Right atrium auricular region (tissue), 2 donors: ENCODE measurements around the gene POLR3A. TPM values are rescaled to one million over a fixed set of nuclear protein-coding genes. Genes with fewer than 3 reads are reported as not detected.
"Not testable (repeated sequence)": the region's sequence is repeated elsewhere in the genome, so short reads cannot be mapped to it uniquely, and the experiment has no call there.

ENCODE experiments used
- DNase-seq: peaks from one replicate; pipeline ENCODE4 v3.0.0-alpha.2; 2019; ENCODE audit warnings: low spot score
- H3K27ac ChIP-seq, 2 donors: fragments of 200-600 bp; sonication (generic); 1 replicate in 1 of 2; 2 replicates in 1 of 2; pipeline ENCODE4 v1.5.1; 2016 to 2019
- H3K27me3 ChIP-seq, 2 donors: fragments of 200-600 bp; sonication (generic); one replicate each; pipeline versions ENCODE4 v1.5.1 to v1.6.0; 2017 to 2019
- H3K36me3 ChIP-seq: fragments of 200-600 bp; sonication (generic); one replicate; pipeline ENCODE4 v1.5.1; 2016
- H3K4me1 ChIP-seq, 2 donors: fragments of 200-600 bp; sonication (generic); one replicate each; pipeline versions ENCODE4 v1.5.1 to v1.6.0; 2017 to 2019
- H3K4me3 ChIP-seq, 2 donors: fragments of 200-600 bp; sonication (generic); 1 replicate in 1 of 2; 2 replicates in 1 of 2; pipeline ENCODE4 v1.5.1; 2017 to 2019; ENCODE audit warnings: mild to moderate bottlenecking in 1 of 2, moderate library complexity in 1 of 2
- H3K9me3 ChIP-seq, 2 donors: fragments of 200-600 bp; sonication (generic); one replicate each; pipeline ENCODE4 v1.5.1; 2019
- total RNA-seq, 2 donors: library from RNA; depleted of rRNA; stranded (reverse); fragments of >200 nt; gene quantifications; one replicate each; pipeline ENCODE4 v1.1.0, GENCODE V29; 2016
- TF ChIP-seq, protein P1 (sequence below), 2 donors: fragments of 200-600 bp; sonication (generic); IDR thresholded peaks; one replicate each; pipeline ENCODE4 v1.5.1; 2019; ENCODE audit warnings: antibody characterized with exemption in 2 of 2

Gene POLR3A
- total RNA-seq, 2 donors from 2014 or later, result 6.9 to 8.2 TPM

- no peak for DNase-seq
- Histone ChIP-seq H3K4me3 (no peak overlapping the region), H3K36me3 (no peaks in the 10 kb centered on the region), H3K4me1 (no peaks in the 10 kb centered on the region), H3K27ac (no peak overlapping the region), H3K27me3 (no peaks in the 10 kb centered on the region), H3K9me3 (no peaks in the 10 kb centered on the region)
- TF ChIP-seq, protein P1, sequence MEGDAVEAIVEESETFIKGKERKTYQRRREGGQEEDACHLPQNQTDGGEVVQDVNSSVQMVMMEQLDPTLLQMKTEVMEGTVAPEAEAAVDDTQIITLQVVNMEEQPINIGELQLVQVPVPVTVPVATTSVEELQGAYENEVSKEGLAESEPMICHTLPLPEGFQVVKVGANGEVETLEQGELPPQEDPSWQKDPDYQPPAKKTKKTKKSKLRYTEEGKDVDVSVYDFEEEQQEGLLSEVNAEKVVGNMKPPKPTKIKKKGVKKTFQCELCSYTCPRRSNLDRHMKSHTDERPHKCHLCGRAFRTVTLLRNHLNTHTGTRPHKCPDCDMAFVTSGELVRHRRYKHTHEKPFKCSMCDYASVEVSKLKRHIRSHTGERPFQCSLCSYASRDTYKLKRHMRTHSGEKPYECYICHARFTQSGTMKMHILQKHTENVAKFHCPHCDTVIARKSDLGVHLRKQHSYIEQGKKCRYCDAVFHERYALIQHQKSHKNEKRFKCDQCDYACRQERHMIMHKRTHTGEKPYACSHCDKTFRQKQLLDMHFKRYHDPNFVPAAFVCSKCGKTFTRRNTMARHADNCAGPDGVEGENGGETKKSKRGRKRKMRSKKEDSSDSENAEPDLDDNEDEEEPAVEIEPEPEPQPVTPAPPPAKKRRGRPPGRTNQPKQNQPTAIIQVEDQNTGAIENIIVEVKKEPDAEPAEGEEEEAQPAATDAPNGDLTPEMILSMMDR (IDR thresholded peaks at IDR 0.05), result no peak
Measured at GRCh38 chr10:78065611-78066010, 36.3 kb upstream of the POLR3A start.

- not testable (repeated sequence) for H3K36me3 ChIP-seq, H3K27ac ChIP-seq
Measured at GRCh38 chr10:78064919-78065318, 35.6 kb upstream of the POLR3A start.

DNA sequence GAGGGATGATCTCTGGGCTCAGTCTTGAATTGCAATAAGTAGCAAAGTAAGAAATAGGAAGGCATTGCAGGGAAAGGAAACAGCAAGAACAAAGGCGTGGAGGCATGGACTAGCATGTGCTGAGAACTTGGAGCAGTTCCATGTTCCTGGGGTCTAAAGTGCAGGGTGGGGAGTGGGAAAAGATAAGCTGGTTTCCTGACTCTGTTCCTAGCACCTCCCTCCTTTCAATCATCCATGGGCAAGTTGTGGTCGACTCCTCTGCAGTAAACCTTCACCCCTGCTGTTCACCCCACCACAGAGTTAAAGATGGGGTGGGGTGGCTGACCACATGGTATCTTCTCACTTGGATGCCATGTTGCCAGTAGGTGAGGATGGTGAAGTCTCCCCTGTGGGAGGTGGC is 33.9 kb upstream of the POLR3A start:
- Histone ChIP-seq H3K27me3 (no peaks in the 10 kb centered on the region), H3K4me3 (no peak overlapping the region), H3K27ac (no peak overlapping the region), H3K4me1 (no peaks in the 10 kb centered on the region), H3K9me3 (no peaks in the 10 kb centered on the region), H3K36me3 (no peaks in the 10 kb centered on the region)
- TF ChIP-seq, protein P1 (IDR thresholded peaks at IDR 0.05), result no peak
- DNase-seq, result no peak

More at GRCh38 chr10:78064919-78065318, 35.6 kb upstream of the POLR3A start:
- H3K4me1 ChIP-seq, H3K27me3 ChIP-seq, H3K4me3 ChIP-seq, DNase-seq, H3K9me3 ChIP-seq: not testable (repeated sequence)

DNA sequence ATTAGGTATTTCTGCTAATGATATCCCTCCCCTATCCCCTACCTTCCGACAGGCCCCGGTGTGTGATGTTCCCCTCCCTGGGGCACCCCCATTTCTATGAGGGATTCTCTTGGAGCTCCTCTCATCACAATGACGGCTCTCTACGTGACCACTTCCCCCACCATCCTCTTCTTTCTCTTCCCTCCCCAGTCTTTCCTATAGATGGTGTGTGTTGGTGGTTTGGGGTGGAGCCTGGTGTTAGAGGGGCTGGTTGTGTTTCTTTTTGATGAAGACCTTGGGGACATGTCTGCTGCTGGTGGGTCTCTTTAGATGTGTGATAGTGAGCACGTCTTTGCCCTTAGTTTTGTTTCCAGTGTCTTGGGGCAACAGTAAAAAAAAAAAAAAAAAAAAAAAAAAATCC is 33.0 kb upstream of the POLR3A start:
- Histone ChIP-seq H3K4me1 (no peaks in the 10 kb centered on the region), H3K4me3 (no peak overlapping the region), H3K36me3 (no peaks in the 10 kb centered on the region), H3K27me3 (no peaks in the 10 kb centered on the region), H3K27ac (no peak overlapping the region), H3K9me3 (no peaks in the 10 kb centered on the region)
- DNase-seq, result no peak
- TF ChIP-seq, protein P1 (IDR thresholded peaks at IDR 0.05), result no peak

- H3K36me3 ChIP-seq, result no peaks in the 10 kb centered on the region
- H3K27ac ChIP-seq, result no peak overlapping the region
- no peak for DNase-seq
- no peak overlapping the region for H3K4me3 ChIP-seq
- TF ChIP-seq, protein P1 (IDR thresholded peaks at IDR 0.05), result no peak
- H3K9me3 ChIP-seq, result no peaks in the 10 kb centered on the region
- no peaks in the 10 kb centered on the region for H3K4me1 ChIP-seq
- H3K27me3 ChIP-seq, result no peaks in the 10 kb centered on the region
Measured at GRCh38 chr10:78059906-78060702, 30.8 kb upstream of the POLR3A start.

DNA sequence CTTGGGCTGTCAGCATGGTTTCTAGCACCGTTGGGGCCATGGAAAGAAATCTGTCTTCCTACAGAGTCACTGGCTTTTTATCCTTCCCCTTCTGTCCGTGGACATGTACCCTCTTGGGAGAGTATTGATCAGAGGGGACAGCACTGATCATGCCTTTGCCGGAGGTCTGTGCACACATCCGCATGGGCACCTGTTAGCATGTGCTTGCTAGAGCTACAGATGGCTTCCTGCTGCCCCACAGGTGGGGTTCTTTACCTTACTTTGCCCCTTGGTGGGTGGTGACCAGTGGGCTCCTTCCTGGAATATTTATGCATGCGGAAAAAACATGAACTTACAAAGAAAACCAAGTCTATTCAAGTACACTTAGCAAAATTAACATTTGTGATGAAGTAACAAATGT is 29.2 kb upstream of the POLR3A start:
- H3K27me3 ChIP-seq, result no peaks in the 10 kb centered on the region
- no peak overlapping the region for H3K4me3 ChIP-seq
- no peaks in the 10 kb centered on the region for H3K9me3 ChIP-seq
- H3K36me3 ChIP-seq, result no peaks in the 10 kb centered on the region
- DNase-seq, result no peak
- TF ChIP-seq, protein P1 (IDR thresholded peaks at IDR 0.05), result no peak
- H3K27ac ChIP-seq, result no peak overlapping the region
- H3K4me1 ChIP-seq, result no peaks in the 10 kb centered on the region
